HG03039 (cell line): Measurements from ENCODE around the gene IL22RA2.
A peak's percentile ranks its signal among the peaks of the same experiment; 100 is the strongest.
"Not testable (repeated sequence)": the region's sequence is repeated elsewhere in the genome, so short reads cannot be mapped to it uniquely, and the experiment has no call there.

Source experiments
- ATAC-seq: cut with Tn5 transposase; IDR thresholded peaks from one replicate; pipeline ENCODE4 v1.9.1; 2021; ENCODE audit warnings: mild to moderate bottlenecking, moderate library complexity; ENCODE audit not compliant: unreplicated experiment

The IL22RA2 gene, protein sequence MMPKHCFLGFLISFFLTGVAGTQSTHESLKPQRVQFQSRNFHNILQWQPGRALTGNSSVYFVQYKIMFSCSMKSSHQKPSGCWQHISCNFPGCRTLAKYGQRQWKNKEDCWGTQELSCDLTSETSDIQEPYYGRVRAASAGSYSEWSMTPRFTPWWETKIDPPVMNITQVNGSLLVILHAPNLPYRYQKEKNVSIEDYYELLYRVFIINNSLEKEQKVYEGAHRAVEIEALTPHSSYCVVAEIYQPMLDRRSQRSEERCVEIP

DNA sequence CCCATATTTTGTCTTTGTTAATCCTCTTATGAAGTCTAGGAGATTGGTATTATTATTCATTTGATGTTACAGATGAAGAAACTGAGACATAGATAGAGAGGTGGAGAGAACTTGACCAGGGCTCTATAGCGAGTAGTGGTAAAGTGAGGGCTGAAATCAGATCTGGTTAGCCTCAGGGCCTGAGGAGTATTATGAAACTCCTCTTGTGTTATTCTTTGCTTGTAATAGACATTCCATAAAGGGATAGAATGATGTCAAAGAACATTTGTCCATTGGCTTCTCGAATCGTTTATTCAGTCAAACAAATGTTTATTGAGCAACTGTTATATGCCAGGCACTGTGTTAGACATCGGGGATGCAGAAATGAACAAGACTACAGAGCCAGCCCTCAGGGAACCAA is at the start of gene IL22RA2:
Gene IL22RA2, minus strand, starts transcription at position 144 of the 400 bp plus-strand sequence. CDS start 11,895 bp downstream, outside the sequence.
- no peak for ATAC-seq

DNA sequence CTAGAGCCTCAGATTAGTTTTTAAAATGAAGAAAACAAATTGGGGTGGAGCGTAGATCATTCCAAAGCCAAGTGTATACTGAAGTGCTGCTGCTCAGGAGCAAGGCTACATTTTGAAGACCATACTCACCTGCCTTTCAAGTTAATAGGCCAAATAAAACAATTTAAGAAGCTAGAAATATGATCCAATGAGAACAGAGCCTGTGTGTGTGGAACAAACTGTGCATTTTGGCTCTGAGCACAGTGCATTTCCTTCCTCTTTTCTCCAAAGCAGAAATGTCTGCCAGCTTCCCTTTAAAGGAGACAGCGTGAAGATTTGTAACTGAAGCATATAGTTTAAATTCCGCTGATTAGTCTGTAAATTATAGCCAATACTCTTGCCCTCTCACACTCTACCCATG is 48.9 kb upstream of the IL22RA2 start:
- ATAC-seq: no peak

DNA sequence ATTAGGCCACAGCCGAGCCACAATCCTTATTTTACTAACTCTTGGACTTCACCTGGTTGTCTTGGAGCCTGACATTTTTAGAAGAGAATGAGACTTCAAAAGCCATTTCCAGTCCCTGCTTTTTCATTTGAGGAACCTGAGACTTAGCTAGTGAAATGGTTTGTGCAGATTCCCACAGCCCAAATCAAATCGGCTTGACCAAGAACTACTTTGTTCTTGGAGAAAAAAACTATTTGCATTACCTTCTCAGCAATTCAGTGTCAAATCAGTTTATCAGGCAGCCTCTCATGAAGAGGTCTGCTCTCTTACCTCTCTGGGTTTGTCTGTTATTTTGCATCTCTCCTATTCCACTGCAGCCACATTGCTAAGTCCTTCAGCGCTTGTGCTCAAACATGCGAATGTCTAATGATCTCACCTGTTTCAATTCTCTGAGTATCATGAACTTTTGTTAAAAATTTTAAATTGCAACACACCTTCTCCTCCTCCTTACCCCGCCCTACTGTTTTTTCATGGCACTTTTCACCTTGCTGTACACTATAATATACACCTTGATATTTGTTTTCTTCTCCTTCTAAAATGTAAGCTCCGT is 46.3 kb upstream of the IL22RA2 start:
- no peak for ATAC-seq

DNA sequence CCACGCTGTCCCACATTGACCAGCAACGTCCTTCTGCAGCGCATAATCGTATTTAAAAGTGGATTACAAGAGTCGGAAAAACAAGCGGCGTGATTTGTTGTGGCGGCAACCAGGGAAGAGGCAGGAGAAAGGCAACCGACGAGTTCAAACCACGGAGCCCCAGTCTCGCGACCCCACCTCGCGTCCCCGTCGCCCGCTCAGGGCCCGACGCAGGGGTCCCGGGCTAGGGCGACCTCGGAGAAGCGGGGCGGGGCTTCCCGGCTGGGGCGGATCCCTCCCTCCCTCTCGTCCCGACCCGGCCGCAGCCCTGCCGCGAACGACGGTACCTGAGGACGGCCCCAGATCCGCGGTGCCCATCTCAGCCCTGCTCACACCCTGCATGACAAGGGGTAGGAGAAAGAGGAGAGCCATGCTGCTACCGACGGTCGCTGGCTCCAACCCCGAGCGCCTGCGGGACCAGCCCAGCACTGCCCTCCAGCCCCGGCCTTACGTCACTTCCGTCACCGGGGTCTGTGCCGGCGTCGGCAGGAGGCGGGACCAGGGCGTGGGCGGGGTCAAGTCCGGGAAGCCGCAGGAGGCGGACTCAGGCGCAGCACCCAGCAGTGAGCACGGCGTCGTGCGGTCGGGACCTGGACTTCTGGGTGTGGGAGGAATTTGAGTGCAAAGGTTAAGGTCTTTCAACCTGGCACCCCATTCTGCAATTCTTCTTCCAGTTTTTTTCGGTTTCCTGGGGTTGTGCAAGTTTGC is 45.6 kb upstream of the IL22RA2 start, which contains the start of gene IFNGR1:
Gene IFNGR1, minus strand, starts transcription at position 469 of the 747 bp plus-strand sequence. Its CDS starts 58 bp downstream, at position 411.
- ATAC-seq: peak; percentile 92

DNA sequence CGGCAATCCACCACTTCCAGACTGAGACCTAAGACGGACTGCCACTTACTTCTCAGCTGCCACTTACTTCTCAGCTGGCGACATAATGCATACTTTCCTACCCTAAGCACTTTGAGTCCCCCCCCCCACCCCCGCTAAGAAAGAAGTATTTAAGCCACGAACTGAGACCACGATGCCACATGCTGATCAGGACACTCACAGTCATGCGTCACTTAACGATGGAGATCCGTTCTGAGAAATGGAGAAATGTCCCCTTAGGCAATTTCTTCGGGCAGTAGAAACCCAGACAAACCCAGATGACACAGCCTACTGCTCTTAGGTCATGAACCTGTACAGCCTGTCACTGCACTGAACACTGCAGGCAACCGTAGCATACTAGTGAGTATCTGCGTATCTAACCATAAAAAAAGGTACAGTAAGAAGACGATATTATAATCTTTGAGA is 45.1 kb upstream of the IL22RA2 start:
- ATAC-seq: no peak

DNA sequence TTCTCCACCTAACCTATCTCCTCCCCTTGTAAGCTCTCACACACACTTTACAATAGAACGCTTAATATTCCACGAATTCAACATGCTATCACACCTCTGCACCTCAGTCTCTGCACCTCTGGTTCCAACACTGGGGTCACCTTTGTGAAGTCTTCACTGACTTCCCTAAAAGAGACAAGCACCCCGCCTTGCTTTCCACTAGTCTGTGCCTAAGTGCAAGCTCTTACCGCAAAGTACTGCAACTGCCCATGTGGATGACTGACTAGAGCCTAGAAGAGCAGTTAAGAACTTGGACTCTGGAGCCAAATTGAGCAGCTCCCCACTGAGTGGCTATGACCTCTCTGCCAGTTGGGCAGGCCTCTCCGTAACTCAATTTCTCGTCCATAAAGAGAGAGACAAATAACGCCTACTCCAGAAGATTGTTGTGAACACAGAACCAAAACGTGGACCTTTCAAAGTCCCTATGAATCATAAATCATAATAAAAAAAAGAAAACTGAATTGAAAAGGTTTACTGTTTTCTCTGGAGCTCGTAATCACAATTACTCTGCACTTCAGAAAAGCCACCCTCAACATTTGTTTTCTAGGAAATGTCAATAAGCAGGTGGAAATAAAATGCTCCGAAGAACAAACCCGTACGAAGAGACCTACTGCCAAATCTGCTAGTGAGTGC is 44.5 kb upstream of the IL22RA2 start:
- no peak for ATAC-seq

DNA sequence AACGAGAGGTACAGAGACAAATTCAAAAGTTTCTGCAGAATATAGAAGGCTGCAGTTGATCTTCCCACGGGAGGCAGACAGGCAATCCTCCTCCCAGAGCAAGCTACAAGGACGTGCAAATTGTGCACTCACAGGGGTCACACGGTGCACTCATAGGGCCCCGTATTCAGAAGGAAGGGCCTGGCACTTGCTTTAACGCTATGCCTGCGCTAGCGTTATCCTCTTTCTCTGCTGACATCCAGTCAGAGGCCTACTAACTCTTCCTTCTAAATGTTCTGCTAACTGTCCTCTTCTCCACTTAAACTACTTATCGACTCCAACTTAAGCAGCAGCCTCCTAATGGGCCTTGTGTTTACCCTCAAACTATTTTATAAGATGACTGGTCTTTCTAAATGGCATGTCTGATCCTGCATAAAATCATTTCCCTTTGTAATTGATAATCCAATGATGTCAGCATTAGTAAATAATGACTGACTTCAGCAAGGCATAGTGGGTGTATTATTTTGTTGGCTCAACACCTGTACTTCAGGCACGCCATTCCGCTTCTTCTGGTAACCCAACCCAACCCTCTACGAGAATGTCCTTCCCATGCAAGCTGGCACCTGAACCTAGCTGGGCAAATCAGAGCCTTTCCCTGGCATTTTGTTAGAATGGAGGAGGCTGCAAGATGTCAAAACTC is 43.6 kb upstream of the IL22RA2 start:
- ATAC-seq: no peak

DNA sequence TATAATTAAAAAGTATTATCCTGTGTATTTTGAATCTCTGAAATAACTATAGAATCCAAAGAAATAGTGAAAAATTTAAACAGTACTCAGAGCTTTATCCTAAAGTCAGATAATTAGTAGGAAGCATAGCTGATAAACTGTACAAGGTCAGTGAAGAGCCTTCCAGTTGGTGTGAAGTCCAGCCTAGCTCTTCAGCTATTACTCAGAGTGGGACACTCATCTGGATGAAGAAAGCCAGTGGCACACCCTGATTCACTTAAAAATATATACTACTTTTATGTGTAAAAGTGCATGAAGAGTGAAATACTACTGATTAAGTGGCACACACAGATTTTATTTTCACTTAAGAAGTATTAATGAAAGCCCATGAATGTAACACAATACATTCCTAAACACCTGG is 42.7 kb upstream of the IL22RA2 start:
- ATAC-seq: no peak

DNA sequence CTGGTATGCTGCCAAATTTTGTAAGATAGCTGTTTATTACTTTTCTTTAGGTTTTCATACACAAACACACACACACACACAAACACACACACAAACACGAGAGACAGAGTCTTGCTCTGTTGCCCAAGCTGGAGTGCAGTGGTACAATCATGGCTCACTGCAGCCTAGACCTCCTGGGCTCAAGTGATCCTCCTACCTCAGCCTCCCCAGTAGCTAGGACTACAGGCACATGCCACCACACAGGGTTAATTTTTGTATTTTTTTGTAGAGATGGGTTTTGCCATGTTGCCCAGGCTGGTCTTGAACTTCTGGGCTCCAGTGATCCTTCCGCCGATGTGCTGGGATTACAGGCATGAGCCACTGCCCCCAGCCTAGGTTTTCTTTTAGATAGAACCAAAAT is 42.2 kb upstream of the IL22RA2 start:
- not testable (repeated sequence) for ATAC-seq

DNA sequence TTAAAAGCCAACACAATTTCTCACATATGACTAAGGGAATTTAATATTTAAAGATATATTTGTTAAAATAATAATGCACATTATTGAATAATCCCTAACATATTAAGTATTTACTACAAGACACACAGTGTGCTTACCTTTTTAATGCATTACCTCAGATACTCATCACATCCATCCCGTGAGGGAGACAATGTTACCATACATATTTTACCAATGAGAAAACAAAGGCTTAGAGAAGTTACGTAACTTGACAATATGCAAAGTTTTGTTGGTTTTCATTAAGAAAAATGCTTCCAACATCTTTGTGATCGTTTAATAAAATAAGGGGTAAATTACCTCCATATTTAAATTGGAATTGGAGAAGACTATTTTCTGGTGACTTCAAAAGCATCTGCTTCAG is 41.5 kb upstream of the IL22RA2 start:
- ATAC-seq: no peak

DNA sequence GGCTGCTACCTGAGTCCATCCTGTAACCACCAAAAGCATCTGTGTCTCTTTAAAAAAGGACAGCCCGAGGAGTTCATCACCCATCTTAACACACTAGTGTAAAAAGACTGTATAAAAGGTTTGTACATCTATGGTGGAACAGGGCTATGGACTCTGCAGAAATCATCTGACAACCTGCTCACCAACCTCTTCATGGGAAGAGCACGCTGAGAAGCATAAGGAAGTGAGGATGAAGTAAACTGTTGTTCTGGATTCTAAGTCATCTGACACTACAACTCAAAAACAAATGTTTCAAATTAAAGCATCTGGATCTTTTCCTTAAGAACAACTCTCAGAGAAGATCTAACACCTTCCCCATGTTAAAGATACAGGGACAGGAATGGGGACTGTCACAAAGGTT is 40.4 kb upstream of the IL22RA2 start:
- no peak for ATAC-seq

DNA sequence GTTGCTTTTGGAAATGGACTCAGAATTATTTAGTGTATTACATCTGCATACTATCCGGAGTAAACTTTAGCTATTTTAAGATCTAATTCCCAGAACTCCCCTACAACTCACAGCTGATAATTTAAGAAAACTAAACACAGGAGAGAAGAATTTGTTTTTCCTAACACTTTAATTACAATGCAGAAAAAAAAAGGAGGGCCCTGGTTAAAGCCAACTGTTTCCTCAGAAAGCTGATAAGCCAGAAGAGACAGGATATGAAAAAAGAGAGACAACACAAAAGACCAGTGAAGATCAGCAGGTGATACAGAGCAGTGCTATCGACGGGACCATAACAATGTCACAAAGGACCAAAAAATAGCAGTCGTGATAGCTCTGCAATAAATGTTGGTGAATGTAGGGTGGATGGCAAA is 39.9 kb upstream of the IL22RA2 start:
- ATAC-seq: no peak

DNA sequence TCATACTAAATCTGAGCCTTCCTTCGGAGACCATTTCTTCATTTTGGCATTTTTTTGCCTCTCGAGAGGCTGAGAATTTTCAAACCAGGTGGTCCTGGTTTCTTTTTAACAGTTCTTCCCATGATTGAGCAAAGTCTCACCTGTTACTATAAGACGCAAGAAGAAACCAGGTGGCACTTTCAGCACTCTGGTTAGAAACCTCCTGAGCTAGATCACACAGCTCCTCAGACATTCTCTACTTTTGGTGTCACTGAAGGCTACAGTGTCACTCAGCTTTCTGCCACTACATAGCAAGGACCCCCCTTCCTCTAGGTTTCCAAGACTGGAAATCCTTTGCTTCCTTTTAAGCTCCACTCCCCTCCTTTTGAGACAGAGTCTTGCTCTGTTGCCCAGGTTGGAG is 38.5 kb upstream of the IL22RA2 start:
- no peak for ATAC-seq

DNA sequence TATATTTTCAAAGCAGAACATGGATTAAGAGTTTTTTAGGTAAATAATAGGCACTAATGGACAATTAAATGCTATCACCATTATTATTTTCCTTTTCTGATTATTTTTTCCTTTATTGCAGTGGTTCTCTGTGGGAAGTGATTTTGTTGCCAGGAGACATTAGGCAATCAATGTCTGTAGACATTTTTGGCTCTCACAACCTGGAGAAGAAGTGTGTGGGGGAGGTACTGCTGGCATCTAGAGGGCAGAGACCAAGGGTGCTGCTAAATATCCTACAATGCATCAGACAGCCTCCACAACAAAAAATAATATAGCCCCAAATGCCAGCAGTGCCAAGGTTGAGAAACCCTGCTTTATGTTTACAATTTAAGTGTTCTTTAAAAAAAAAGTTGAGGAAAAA is 37.5 kb upstream of the IL22RA2 start:
- ATAC-seq: no peak

DNA sequence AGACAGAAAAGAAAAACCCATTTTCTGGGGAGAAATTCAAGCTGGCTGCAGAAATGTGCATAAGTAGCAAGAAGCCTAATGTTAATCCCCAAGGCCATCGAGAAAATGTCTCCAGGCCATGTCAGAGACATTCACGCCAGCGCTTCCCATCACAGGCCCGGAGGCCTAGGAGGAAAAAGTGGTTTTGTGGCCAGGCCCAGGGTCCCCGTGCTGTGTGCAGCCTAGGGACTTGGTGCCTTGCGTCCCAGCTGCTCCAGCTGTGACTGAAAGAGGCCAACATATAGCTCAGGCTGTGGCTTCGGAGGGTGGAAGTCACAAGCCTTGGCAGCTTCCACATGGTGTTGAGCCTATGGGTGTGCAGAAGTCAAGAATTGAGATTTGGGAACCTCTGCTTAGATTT is 34.8 kb upstream of the IL22RA2 start:
- no peak for ATAC-seq

DNA sequence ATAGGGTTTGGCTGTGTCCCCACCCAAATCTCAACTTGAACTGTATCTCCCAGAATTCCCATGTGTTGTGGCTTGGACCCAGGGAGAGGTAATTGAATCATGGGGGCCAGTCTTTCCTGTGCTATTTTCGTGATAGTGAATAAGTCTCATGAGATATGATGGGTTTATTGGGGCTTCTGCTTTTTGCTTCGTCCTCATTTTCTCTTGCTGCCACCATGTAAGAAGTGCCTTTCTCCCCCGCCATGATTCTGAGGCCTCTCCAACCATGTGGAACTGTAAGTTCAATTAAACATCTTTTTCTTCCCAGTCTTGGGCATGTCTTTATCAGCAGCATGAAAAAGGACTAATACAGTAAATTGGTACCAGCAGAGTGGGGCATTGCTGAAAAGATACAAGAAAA is 34.0 kb upstream of the IL22RA2 start:
- ATAC-seq: not testable (repeated sequence)

DNA sequence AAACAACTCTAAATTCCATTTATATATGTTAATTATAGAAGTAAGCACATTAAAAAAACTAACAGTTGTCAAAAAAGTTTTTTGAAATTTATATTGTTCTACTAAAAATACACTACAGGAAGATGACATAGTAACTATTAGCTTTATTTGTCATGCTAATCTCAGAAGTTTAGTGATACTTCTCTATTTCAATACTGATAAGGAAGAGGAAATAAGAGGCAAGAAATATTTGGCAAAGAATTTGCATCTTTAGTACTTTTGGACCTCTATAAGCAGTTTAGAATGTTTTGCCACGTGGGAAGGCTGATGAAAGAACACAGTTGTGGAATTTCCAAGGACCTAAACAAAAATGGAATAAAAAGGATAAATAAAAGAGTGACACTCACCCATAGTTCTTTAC is 33.1 kb upstream of the IL22RA2 start:
- no peak for ATAC-seq

DNA sequence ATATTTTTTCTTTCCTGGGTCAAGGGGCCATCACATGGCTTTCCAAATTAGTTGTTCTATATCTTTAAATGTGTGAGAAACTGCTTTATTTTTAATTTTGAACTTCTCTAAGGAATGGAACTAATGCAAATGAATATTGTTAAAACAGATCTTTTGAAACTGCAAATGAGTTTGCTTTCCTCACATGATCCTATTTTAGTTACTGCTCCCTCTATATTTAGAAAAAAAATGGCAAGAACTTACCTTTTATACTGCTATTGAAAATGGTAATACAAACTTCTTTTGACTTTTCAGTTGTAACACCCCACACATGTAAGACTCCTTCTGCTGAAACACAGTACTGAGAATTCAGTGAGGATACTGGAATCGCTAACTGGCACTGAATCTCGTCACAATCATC is 29.8 kb upstream of the IL22RA2 start:
- ATAC-seq: no peak

DNA sequence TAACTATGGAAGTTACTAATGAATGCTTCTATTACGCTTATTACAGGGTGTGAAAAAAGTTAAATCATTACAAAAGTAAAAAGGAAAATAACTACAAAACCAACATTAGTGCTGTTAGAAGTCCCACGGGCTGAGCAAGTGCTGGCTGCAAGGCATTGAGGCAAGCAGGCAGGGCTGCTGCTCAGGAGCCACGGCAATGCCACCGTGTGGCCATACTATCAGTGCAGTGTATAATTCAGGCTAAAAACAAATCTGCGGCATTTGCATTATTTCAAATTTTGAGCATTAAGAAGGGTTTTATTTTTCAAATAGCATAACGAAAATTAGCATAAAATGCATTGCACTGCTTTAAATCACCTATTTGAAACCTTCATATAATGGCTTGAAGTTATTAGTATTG is 28.6 kb upstream of the IL22RA2 start:
- no peak for ATAC-seq

DNA sequence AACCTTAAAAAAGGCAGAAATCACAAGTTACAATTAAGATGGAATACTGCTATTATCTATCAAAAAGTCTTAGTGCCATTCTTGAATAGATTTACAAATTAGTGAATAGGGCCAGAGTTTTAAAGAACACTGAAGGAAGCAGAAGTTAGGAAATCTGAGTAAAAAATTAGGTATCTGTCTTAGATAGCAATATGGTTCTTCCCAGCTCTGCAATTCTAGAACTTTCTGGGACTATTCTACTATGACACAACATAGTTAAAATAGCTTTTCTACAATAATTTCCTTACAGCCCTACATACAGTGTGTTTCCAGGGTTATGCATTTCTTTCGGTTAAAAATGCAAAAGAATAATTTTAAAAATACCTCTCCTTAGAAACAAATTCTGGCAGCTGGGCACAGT is 27.6 kb upstream of the IL22RA2 start:
- no peak for ATAC-seq

DNA sequence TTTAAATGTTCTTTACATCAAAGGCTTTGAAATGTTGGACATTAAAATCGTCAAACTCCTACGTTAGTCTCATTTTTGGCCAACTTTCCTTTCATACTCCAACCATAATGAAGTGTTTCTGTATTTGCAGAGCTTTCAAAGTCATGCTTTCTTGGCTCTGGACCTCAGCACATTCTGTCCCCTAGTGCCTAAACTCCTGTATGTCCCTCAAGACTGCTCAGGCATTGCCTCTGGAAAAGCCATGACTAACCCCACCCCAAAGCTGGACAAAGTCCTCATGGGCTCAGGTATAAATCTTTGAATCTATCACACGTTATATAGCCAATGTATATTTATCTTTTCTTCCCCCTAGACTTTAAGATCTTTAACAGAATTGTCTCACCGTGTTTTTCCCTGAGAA is 26.8 kb upstream of the IL22RA2 start:
- no peak for ATAC-seq
